ENCODE measurements around the gene RPL37. TPM values are rescaled to one million over a fixed set of nuclear protein-coding genes. Genes with fewer than 3 reads are reported as not detected.

Gene RPL37
- total RNA-seq, 3 donors from 2014 or later, result 785 to 853 (median 837) TPM

GRCh38 chr5:40841068-40841805, 6.2 kb upstream of the RPL37 start, which contains the start of gene CARD6:
CARD6 (plus strand) TSS chr5:40841367; CDS start chr5:40841383, 16 bp downstream.
- Histone ChIP-seq H3K4me1 (ENCODE audit: low read depth) (no peaks in the 10 kb centered on the region), H3K4me3 (no peak within 1 kb of the TSS), H3K9me3 (no peaks in the 10 kb centered on the region), H3K36me3 (ENCODE audit: low read depth) (no peaks in the 10 kb centered on the region)
- DNase-seq (peak in 1 of 3 donors; percentile 21), ATAC-seq (no peak)
- intact Hi-C loops (cut with DNase I, micrococcal nuclease), result no loop called here
- no peak for TF ChIP-seq CTCF (IDR thresholded peaks at IDR 0.05)

GRCh38 chr5:40838086-40838485, 3.1 kb upstream of the RPL37 start:
- no peak for TF ChIP-seq CTCF (IDR thresholded peaks at IDR 0.05)
- intact Hi-C loops (cut with DNase I, micrococcal nuclease), result loop anchor here in 1 of 2 donors (5.0 kb wide), 1 partner anchor 81 kb away; the partner anchor contains the start of gene TTC33
- Histone ChIP-seq H3K4me3 (no peak overlapping the region), H3K9me3 (no peaks in the 10 kb centered on the region), H3K4me1 (ENCODE audit: low read depth) (peaks cover 5% of the 10 kb centered on the region), H3K36me3 (ENCODE audit: low read depth) (no peaks in the 10 kb centered on the region)
- DNase-seq (no peak), ATAC-seq (no peak)

GRCh38 chr5:40834391-40834848, 602 bp downstream of the RPL37 start:
- intact Hi-C loops (cut with DNase I, micrococcal nuclease), result no loop called here
- TF ChIP-seq CTCF (IDR thresholded peaks at IDR 0.05), result no peak
- H3K9me3 ChIP-seq, result no peaks in the 10 kb centered on the region
- DNase-seq, result peak in 2 of 3 donors; percentile 35 to 46
- ATAC-seq, result peak; percentile 42
- H3K4me1 ChIP-seq (ENCODE audit: low read depth), result peaks cover 9% of the 10 kb centered on the region
- peak overlapping the region; percentile 52 for H3K4me3 ChIP-seq
- H3K36me3 ChIP-seq (ENCODE audit: low read depth), result peaks cover 10% of the 10 kb centered on the region

- no peak for DNase-seq
- intact Hi-C loops (cut with DNase I, micrococcal nuclease), result no loop called here
- H3K9me3 ChIP-seq, result no peaks in the 10 kb centered on the region
- no peak for TF ChIP-seq CTCF (IDR thresholded peaks at IDR 0.05)
- H3K36me3 ChIP-seq (ENCODE audit: low read depth), result peaks cover 10% of the 10 kb centered on the region
- peaks cover 9% of the 10 kb centered on the region for H3K4me1 ChIP-seq (ENCODE audit: low read depth)
- no peak for ATAC-seq
- no peak overlapping the region for H3K4me3 ChIP-seq
Observed at GRCh38 chr5:40833712-40834229, 1.3 kb downstream of the RPL37 start.

GRCh38 chr5:40832345-40832744, 2.7 kb downstream of the RPL37 start:
- H3K36me3 ChIP-seq (ENCODE audit: low read depth), result peaks cover 10% of the 10 kb centered on the region
- intact Hi-C loops (cut with DNase I, micrococcal nuclease), result no loop called here
- no peak for DNase-seq
- H3K9me3 ChIP-seq, result no peaks in the 10 kb centered on the region
- peaks cover 9% of the 10 kb centered on the region for H3K4me1 ChIP-seq (ENCODE audit: low read depth)
- H3K4me3 ChIP-seq, result no peak overlapping the region
- TF ChIP-seq CTCF (IDR thresholded peaks at IDR 0.05), result no peak
- no peak for ATAC-seq

Data from mucosa of descending colon (tissue), 3 donors.